GM20000 (cell line): ENCODE measurements around the gene SLC35G1.

Experiments
- DNase-seq: peaks from one replicate; pipeline ENCODE4 v3.0.0; 2012; ENCODE audit warnings: low spot score
- TF ChIP-seq, protein P1 (sequence below): IDR thresholded peaks from 2 replicates; pipeline ENCODE4 v1.5.1; 2012; ENCODE audit warnings: mild to moderate bottlenecking, control low read depth; ENCODE audit errors: extremely low read depth, missing control alignments

Gene SLC35G1

GRCh38 chr10:93926613-93927012, 32.8 kb downstream of the SLC35G1 start:
- no peak for DNase-seq

GRCh38 chr10:93938140-93938539, 44.4 kb downstream of the SLC35G1 start:
- no peak for DNase-seq
- TF ChIP-seq, protein P1, sequence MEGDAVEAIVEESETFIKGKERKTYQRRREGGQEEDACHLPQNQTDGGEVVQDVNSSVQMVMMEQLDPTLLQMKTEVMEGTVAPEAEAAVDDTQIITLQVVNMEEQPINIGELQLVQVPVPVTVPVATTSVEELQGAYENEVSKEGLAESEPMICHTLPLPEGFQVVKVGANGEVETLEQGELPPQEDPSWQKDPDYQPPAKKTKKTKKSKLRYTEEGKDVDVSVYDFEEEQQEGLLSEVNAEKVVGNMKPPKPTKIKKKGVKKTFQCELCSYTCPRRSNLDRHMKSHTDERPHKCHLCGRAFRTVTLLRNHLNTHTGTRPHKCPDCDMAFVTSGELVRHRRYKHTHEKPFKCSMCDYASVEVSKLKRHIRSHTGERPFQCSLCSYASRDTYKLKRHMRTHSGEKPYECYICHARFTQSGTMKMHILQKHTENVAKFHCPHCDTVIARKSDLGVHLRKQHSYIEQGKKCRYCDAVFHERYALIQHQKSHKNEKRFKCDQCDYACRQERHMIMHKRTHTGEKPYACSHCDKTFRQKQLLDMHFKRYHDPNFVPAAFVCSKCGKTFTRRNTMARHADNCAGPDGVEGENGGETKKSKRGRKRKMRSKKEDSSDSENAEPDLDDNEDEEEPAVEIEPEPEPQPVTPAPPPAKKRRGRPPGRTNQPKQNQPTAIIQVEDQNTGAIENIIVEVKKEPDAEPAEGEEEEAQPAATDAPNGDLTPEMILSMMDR, result no peak

More at GRCh38 chr10:93926613-93927012, 32.8 kb downstream of the SLC35G1 start:
- TF ChIP-seq, protein P1, result no peak

DNA sequence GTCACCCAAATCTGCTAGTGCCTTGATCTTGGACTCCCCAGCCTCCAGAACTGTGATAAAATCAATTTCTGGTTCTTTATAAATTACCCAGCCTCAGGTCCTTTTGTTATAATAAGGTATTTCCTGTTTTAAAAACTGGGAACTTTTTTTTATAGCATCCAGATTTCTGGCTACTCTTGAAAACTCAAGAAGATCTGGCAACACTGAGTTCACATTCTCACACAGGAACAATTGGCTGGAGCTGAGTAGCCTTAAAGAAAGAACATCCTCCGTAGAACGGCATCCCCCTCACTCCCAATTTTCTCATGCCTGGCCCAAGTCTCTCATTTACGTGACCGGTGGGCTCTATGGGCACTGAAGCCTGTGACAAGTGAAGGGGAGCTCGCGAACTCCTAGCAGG, 47.1 kb downstream of the SLC35G1 start:
- no peak for DNase-seq
- TF ChIP-seq, protein P1, result no peak

DNA sequence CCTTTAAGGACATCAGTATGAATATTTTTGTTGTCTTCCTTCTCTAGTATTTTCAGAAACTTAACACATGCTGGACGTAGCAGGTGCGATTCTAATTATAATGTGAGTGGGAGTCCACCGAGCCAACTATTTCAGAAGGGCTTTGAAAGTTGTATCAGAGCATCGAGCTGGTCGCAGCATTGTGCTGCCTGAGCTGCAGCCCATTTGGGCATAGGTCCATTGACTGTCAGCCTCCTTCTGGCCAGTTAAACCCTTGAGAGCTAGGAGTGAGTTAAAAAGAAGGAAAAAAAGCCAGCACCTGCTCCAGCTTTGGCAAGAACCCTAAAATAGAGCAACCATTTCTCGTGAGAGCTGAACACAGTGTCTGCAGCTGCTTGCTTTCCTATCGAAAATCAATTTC, 47.8 kb downstream of the SLC35G1 start:
- no peak for DNase-seq
- TF ChIP-seq, protein P1, result no peak

DNA sequence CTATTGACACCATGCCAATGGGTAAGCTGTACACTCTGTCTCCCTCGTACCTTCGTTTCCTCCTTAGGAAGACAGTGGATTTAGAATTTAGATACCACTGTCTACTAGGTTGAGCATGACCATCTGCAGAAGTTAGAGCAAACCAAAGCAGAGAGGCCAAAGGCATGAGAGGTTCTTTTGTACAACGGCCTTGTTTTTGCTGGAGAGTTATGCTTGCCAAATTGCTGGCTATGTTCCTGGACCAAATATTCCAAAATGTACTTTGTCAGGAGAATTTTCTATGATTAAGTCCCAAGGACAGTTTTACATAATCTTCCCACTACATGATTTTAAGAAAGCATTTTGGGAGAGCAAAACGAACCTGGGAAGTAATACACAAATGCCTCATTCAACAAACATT, 52.0 kb downstream of the SLC35G1 start:
- DNase-seq, result no peak
- TF ChIP-seq, protein P1, result no peak

- TF ChIP-seq, protein P1, result no peak
- DNase-seq, result no peak
Measured at GRCh38 chr10:93947055-93947454, 53.3 kb downstream of the SLC35G1 start.

DNA sequence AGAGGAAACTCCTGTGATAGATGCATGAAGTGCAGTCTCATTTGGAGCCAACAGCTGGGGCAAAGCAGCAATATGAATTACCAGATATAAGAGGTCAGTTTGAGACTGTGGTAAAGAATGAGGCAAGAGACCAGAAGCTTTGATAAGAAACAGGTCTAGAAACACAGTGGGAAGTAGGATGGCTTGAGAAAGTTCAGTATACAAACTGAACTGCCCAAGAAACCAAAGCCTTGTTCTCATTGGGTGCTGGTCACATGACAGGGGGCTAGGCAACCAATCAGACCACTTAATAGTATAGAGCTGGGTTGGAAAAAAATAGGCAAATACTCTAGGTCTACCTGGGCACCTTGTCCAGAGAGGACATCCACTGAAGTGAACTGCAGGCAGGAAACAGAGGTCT, 53.7 kb downstream of the SLC35G1 start:
- TF ChIP-seq, protein P1, result no peak
- DNase-seq, result no peak

GRCh38 chr10:93951905-93952304, 58.1 kb downstream of the SLC35G1 start:
- no peak for DNase-seq
- TF ChIP-seq, protein P1, result no peak
